Subcutaneous adipose tissue (tissue), 4 donors: ENCODE data around the gene SOD3. TPM values are rescaled to one million over a fixed set of nuclear protein-coding genes. Genes with fewer than 3 reads are reported as not detected.

Experiments
- total RNA-seq, 4 donors: library from RNA; depleted of rRNA; stranded (reverse); fragments of >200 nt; gene quantifications; one replicate each; pipeline ENCODE4 v1.1.0, GENCODE V29; 2016
- TF ChIP-seq, protein P1 (sequence below): fragments of 450-650 bp; IDR thresholded peaks from one replicate; pipeline ENCODE4 v1.5.1; 2016; ENCODE audit warnings: low read depth, mild to moderate bottlenecking, control low read depth, antibody characterized with exemption, moderate library complexity

SOD3 gene
- total RNA-seq, 4 donors from 2014 or later = 86.4 to 211 (median 137) TPM

DNA sequence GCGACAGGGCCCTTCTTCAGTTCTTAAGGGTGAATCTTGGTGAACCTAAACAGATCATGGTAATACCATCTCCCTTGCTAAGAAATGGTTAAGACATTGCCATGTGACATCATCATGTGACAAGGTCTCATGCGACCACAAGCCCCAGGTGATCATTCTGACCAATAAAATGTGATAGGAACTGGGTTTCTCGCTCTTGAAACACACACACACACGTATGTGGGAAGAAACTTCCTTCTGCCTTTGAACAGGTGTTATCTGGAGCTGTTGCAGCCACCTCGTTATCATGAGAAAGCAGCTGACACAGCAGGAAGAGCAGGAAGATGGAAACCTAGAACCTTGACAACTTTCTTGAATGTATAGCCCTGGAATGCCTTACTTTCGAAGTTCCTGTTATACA, 10.2 kb downstream of the SOD3 start:
- TF ChIP-seq, protein P1, sequence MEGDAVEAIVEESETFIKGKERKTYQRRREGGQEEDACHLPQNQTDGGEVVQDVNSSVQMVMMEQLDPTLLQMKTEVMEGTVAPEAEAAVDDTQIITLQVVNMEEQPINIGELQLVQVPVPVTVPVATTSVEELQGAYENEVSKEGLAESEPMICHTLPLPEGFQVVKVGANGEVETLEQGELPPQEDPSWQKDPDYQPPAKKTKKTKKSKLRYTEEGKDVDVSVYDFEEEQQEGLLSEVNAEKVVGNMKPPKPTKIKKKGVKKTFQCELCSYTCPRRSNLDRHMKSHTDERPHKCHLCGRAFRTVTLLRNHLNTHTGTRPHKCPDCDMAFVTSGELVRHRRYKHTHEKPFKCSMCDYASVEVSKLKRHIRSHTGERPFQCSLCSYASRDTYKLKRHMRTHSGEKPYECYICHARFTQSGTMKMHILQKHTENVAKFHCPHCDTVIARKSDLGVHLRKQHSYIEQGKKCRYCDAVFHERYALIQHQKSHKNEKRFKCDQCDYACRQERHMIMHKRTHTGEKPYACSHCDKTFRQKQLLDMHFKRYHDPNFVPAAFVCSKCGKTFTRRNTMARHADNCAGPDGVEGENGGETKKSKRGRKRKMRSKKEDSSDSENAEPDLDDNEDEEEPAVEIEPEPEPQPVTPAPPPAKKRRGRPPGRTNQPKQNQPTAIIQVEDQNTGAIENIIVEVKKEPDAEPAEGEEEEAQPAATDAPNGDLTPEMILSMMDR = no peak

DNA sequence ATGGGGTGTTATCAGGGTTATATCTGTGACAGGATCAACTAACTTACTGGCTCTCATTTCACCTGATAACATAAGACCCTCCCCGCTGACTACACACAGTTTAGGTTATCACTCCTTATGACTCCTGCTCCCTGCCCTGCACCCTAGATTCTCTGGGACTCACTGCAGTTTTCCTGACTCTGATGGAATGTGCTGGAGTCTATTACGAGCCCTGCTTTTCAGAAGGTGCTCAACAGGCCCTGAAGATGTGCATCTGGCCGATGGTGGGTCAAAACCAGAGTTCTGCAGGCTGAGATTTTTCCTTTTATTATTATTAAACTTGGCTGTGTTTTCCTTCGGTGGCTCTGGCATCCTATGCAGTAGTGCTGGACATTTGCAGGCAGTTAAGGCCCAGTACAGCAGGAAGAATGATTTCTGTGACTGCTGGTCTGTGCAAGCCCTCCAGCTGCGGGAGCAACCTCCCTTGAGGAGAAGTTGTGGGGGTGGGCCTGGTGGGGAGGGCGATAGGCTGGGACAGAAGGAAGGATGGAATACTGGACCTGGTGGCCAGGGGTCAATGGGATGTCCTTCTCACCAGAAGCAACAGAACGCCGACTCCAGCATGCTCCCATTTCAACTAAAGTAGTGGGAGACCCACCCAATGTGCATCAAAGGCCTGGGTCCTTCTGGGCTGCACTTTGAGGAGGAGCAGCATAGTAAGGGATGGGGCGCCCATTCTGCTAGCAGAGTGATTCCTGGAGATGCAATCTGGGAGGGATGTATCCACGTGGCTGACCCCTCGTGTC, 11.0 kb downstream of the SOD3 start:
- TF ChIP-seq, protein P1 = no peak

DNA sequence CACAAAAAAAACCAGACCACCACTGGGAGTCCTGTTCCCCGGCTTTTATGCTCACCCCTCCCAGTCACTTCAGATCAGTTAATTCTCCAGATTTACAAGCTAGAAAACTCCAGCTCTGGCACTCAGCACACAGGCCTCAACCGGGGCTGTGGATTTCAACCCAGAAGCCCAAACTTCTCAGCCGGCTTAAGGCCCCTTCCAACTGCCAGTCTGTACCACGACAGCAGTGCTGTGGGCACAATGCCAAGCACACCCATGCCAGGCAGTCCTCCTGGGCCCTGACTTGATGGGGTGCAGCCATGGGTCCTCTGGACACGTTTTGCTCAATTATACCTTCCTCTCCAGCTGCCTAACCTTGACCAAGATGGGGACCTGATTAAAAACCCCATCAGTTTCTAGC, 12.2 kb downstream of the SOD3 start:
- TF ChIP-seq, protein P1 = no peak

DNA sequence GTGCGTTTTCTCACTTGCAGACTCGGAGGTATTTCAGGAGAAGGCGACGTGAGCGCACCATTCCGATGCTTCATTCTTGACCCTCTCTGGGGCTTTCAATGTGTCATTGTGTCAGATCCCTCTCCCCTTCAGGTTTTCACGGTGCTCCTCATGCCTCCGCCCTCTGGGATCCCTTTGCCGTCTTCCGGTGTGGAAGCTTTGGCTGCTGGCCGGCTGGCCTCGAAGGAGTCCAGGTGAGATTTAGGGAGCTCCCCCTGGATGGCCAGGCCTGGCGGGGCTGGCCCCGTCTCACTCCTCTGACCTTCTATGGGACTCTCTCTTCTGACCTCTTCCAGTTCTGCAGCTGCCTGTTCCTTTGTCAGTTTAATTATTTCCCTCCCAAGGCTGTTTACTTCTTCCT, 12.9 kb downstream of the SOD3 start:
- TF ChIP-seq, protein P1 = no peak

DNA sequence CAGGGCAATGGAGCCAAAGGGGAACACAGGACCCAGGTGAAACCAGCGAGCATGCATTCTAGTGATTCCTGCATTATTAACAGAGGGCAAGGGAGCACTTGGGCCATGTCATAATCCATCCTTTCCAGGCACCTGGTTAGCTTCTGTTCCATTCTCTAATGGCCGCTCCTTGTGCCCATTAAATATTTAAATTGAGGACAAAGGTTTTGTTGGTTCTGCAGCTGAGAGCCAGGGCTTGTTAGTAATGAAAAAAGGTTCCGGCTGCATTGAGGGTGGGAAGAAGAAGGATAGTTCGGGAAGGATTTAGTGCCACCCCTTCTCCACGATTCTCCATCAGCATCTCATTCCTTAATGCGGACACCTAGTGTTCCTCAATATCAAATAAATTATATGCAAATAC, 13.6 kb downstream of the SOD3 start:
- TF ChIP-seq, protein P1 = no peak

DNA sequence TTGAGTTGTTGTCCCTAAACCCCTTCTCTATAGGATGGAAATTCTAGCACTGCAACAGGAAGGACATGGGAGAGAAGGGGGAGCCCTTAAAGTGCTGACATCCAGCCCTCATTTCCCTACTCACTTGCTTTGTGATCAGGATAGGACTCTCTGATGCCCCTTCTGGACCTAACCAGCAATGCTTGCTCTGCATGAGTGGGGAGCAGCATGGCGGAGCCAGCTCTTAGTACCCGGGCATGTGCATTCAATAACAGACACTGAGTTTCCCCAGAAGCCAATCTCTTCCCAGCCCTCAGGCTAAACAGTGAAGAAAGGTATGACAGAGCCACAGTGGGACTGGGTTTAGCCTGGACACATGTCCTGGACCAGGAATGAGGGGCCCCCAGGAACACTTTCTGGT, 14.0 kb downstream of the SOD3 start:
- TF ChIP-seq, protein P1 = no peak

DNA sequence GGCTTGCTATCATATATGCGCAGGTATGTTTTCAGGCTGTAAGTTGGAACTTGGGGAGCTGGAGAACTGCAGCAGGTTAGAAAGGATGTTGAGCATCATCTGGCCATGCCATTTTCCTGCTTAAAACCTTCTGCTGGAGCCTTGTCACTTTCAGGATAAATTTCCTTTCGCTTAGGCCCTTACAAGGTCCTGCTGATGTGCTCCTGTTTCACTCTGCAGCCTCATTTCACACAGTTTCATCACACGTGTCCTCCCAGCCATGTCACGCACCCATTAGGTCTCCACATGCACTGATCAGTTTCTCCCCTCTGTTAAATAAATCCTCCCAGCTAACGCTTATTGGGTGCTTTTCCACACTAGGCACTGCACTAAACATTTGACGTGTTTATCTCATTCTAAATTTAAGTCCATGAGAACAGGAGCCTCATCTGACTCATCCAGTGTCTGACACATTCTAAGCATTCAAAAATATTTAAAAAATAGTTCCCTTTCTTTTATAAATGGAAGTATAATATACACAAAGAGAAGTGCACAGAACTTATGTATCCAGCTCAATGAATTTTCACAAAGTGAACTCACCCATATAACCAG, 14.5 kb downstream of the SOD3 start:
- TF ChIP-seq, protein P1 = no peak
